GM23248 (cell line): ENCODE data around the gene POLA2.

Experiments
- EZH2 ChIP-seq: fragments of 200-600 bp; sonication (generic); IDR thresholded peaks from 2 replicates; pipeline ENCODE4 v1.6.1; 2018; ENCODE audit warnings: antibody characterized with exemption, mild to moderate bottlenecking; ENCODE audit not compliant: insufficient read depth, poor library complexity, severe bottlenecking
- EZH2phosphoT487 ChIP-seq: fragments of 200-600 bp; sonication (generic); IDR thresholded peaks from 2 replicates; pipeline ENCODE4 v1.6.1; 2018; ENCODE audit warnings: antibody characterized with exemption, moderate library complexity, mild to moderate bottlenecking, low read depth; ENCODE audit not compliant: insufficient read depth

- no peak for TF ChIP-seq EZH2phosphoT487
- TF ChIP-seq EZH2, result no peak
These were observed 34.0 kb downstream of the POLA2 start for GRCh38 chr11:65295571-65296341.
